GM23338 (cell line): ENCODE results near the gene RFXAP. TPM values are rescaled to one million over a fixed set of nuclear protein-coding genes. Genes with fewer than 3 reads are reported as not detected.

Source experiments
- ATAC-seq: fragments of 200-7000 bp; cut with Tn5 transposase; 3 replicates; pipeline ENCODE4 v1.9.1; 2020
- DNase-seq: peaks from one replicate; pipeline ENCODE4 v3.0.0-alpha.2; 2015; ENCODE audit warnings: low spot score
- H2AFZ ChIP-seq: fragments of 200-600 bp; sonication (generic); 2 replicates; pipeline ENCODE4 v1.8.0; 2016; ENCODE audit warnings: antibody characterized with exemption, mild to moderate bottlenecking, moderate library complexity
- H3F3A ChIP-seq: fragments of 200-600 bp; sonication (generic); replicated peaks from 2 replicates; pipeline ENCODE4 v1.8.0; 2017; ENCODE audit warnings: antibody characterized with exemption, mixed run types, low read depth
- H3K27ac ChIP-seq: fragments of 200-600 bp; sonication (generic); 2 replicates; pipeline ENCODE4 v1.6.1; 2016; ENCODE audit warnings: low read depth
- H3K27me3 ChIP-seq: fragments of 200-600 bp; sonication (generic); 2 replicates; pipeline ENCODE4 v1.8.0; 2016; ENCODE audit warnings: mild to moderate bottlenecking, mixed run types, moderate library complexity; ENCODE audit not compliant: insufficient read depth
- H3K36me3 ChIP-seq: fragments of 200-600 bp; sonication (generic); 2 replicates; pipeline ENCODE4 v1.8.0; 2016; ENCODE audit warnings: mild to moderate bottlenecking; ENCODE audit not compliant: insufficient read depth
- H3K4me1 ChIP-seq: fragments of 200-600 bp; sonication (generic); 2 replicates; pipeline ENCODE4 v1.8.0; 2016; ENCODE audit warnings: mild to moderate bottlenecking, moderate library complexity; ENCODE audit not compliant: insufficient read depth
- H3K4me2 ChIP-seq: fragments of 200-600 bp; sonication (generic); 2 replicates; pipeline ENCODE4 v1.7.1; 2017; ENCODE audit warnings: mixed run types
- H3K4me3 ChIP-seq: fragments of 200-600 bp; sonication (generic); 2 replicates; pipeline ENCODE4 v1.6.1; 2016; ENCODE audit warnings: mixed run types
- H3K79me2 ChIP-seq: fragments of 200-600 bp; sonication (generic); replicated peaks from 2 replicates; pipeline ENCODE4 v1.8.0; 2017; ENCODE audit warnings: mild to moderate bottlenecking; ENCODE audit not compliant: insufficient read depth
- H3K9me2 ChIP-seq: fragments of 200-600 bp; sonication (generic); 2 replicates; pipeline ENCODE4 v1.8.0; 2017; ENCODE audit not compliant: insufficient read depth
- H4K20me1 ChIP-seq: fragments of 200-600 bp; sonication (generic); replicated peaks from 2 replicates; pipeline ENCODE4 v1.8.0; 2017; ENCODE audit warnings: mild to moderate bottlenecking; ENCODE audit not compliant: insufficient read depth
- H3K27ac Mint-ChIP-seq: 2 replicates; pipeline ENCODE4 v1.8.0; 2020; ENCODE audit warnings: inconsistent platforms, mild to moderate bottlenecking, moderate library complexity, mixed read lengths
- H3K27me3 Mint-ChIP-seq: 3 replicates; pipeline ENCODE4 v1.8.0; 2022; ENCODE audit warnings: low read depth, mild to moderate bottlenecking, moderate library complexity, mixed read lengths, inconsistent platforms; ENCODE audit not compliant: insufficient read depth, poor library complexity
- H3K36me3 Mint-ChIP-seq: 3 replicates; pipeline ENCODE4 v1.8.0; 2021; ENCODE audit warnings: low read depth, mild to moderate bottlenecking, inconsistent platforms, moderate library complexity, mixed read lengths
- H3K4me1 Mint-ChIP-seq: 3 replicates; pipeline ENCODE4 v1.8.0; 2020; ENCODE audit warnings: mild to moderate bottlenecking, inconsistent platforms, mixed read lengths
- H3K4me3 Mint-ChIP-seq: 3 replicates; pipeline ENCODE4 v1.8.0; 2021; ENCODE audit warnings: moderate library complexity, mild to moderate bottlenecking, inconsistent platforms, mixed read lengths
- H3K9me3 Mint-ChIP-seq: 3 replicates; pipeline ENCODE4 v1.8.0; 2020; ENCODE audit warnings: moderate library complexity, mild to moderate bottlenecking, inconsistent platforms, mixed read lengths
- CREB1 ChIP-seq: fragments of 250-450 bp; sonication (Bioruptor Pico); IDR thresholded peaks from 2 replicates; pipeline ENCODE4 v1.5.0; 2020; ENCODE audit warnings: low read depth, mild to moderate bottlenecking, moderate library complexity
- EZH2 ChIP-seq: fragments of 200-600 bp; sonication (generic); IDR thresholded peaks from one replicate; pipeline ENCODE4 v1.8.0; 2017; ENCODE audit warnings: antibody characterized with exemption, mild to moderate bottlenecking, low read depth; ENCODE audit not compliant: unreplicated experiment
- EZH2phosphoT487 ChIP-seq: fragments of 200-600 bp; sonication (generic); IDR thresholded peaks from one replicate; pipeline ENCODE4 v1.8.1; 2018; ENCODE audit warnings: antibody characterized with exemption; ENCODE audit not compliant: unreplicated experiment
- JUNB ChIP-seq: IDR thresholded peaks from one replicate; pipeline ENCODE4 v1.6.1; 2016; ENCODE audit warnings: antibody characterized with exemption; ENCODE audit not compliant: unreplicated experiment
- NANOG ChIP-seq: IDR thresholded peaks from 2 replicates; pipeline ENCODE4 v1.6.1; 2016; ENCODE audit warnings: antibody characterized with exemption, borderline replicate concordance
- POLR2AphosphoS5 ChIP-seq: IDR thresholded peaks from 2 replicates; pipeline ENCODE4 v1.6.1; 2016; ENCODE audit warnings: antibody characterized with exemption, low read depth
- REST ChIP-seq: IDR thresholded peaks from one replicate; pipeline ENCODE4 v1.6.1; 2018; ENCODE audit warnings: antibody characterized with exemption; ENCODE audit not compliant: unreplicated experiment
- STAT1 ChIP-seq: IDR thresholded peaks from one replicate; pipeline ENCODE4 v1.6.1; 2016; ENCODE audit warnings: antibody characterized with exemption; ENCODE audit not compliant: unreplicated experiment
- ZNF114 ChIP-seq: fragments of 250-450 bp; sonication (Bioruptor Pico); IDR thresholded peaks from 2 replicates; pipeline ENCODE4 v1.5.0; 2020; ENCODE audit warnings: mild to moderate bottlenecking, moderate library complexity
- ZNF331 ChIP-seq: fragments of 250-450 bp; sonication (Bioruptor Pico); IDR thresholded peaks from 2 replicates; pipeline ENCODE4 v1.5.0; 2020; ENCODE audit warnings: low read depth, mild to moderate bottlenecking, moderate library complexity
- ZNF462 ChIP-seq: fragments of 250-450 bp; sonication (Bioruptor Pico); IDR thresholded peaks from 2 replicates; pipeline ENCODE4 v1.5.0; 2020; ENCODE audit warnings: mild to moderate bottlenecking, moderate library complexity
- polyA plus RNA-seq: library from polyadenylated mRNA; unstranded; fragments of >200 nt; fragmentation: Nextera tagmentation; extraction: Ambion mirVana; gene quantifications from 2 replicates; pipeline ENCODE4 v1.2.1, GENCODE V29; 2016
- total RNA-seq: library from RNA; depleted of rRNA; stranded (reverse); fragments of >200 nt; shearing (Covaris generic); gene quantifications from 2 replicates; pipeline ENCODE4 v1.2.3, GENCODE V29; 2014
- TF ChIP-seq, protein P1 (sequence below), 2 experiments: fragments of 200-600 bp in 1 of 2; sonication (generic) in 1 of 2; conservative IDR thresholded peaks; 2 replicates each; pipeline versions ENCODE4 v1.5.1 to v1.6.1; 2016 to 2017; ENCODE audit warnings: antibody characterized with exemption in 2 of 2, low read depth in 2 of 2, mild to moderate bottlenecking in 2 of 2, moderate library complexity in 1 of 2
- TF ChIP-seq, protein P2 (sequence below): IDR thresholded peaks from 2 replicates; pipeline ENCODE4 v1.6.1; 2016; ENCODE audit warnings: antibody characterized with exemption

RFXAP gene
- total and polyA plus RNA-seq, 2 experiments from 2014 or later: 6.3 to 8.5 TPM

GRCh38 chr13:36831291-36831690 lies 12.3 kb downstream of the RFXAP start (continued):
- no peak for TF ChIP-seq ZNF114 (CRISPR knock-in tag)
- no peak for TF ChIP-seq POLR2AphosphoS5
- TF ChIP-seq EZH2phosphoT487: no peak
- TF ChIP-seq REST: no peak

- ATAC-seq: no peak
- Histone ChIP-seq H3K9me2 (no peaks in the 10 kb centered on the region), H2AFZ (no peak overlapping the region), H3F3A (no peaks in the 10 kb centered on the region), H3K36me3 (no peaks in the 10 kb centered on the region), H3K4me1 (0 out of 2 replicates have a peak, but pooled peaks cover 1% of the 10 kb centered on the region), H3K4me3 (no peak overlapping the region), H3K27ac (no peak overlapping the region), H3K4me2 (no peak overlapping the region), H4K20me1 (no peaks in the 10 kb centered on the region), H3K79me2 (no peaks in the 10 kb centered on the region), H3K27me3 (no peaks in the 10 kb centered on the region)
- Mint-ChIP-seq H3K9me3 (no peaks in the 10 kb centered on the region), H3K27me3 (no peaks in the 10 kb centered on the region), H3K4me3 (no peak overlapping the region), H3K27ac (no peak overlapping the region), H3K36me3 (peaks cover 3% of the 10 kb centered on the region; the same call in 1 of the 3 replicates), H3K4me1 (peaks cover 7% of the 10 kb centered on the region)
- DNase-seq: no peak
- TF ChIP-seq EZH2 (no peak), CREB1 (CRISPR knock-in tag) (no peak), EZH2phosphoT487 (no peak), POLR2AphosphoS5 (no peak), ZNF462 (CRISPR knock-in tag) (no peak), ZNF331 (no peak), NANOG (no peak), STAT1 (no peak), ZNF114 (CRISPR knock-in tag) (no peak), JUNB (no peak)
- TF ChIP-seq, protein P1, sequence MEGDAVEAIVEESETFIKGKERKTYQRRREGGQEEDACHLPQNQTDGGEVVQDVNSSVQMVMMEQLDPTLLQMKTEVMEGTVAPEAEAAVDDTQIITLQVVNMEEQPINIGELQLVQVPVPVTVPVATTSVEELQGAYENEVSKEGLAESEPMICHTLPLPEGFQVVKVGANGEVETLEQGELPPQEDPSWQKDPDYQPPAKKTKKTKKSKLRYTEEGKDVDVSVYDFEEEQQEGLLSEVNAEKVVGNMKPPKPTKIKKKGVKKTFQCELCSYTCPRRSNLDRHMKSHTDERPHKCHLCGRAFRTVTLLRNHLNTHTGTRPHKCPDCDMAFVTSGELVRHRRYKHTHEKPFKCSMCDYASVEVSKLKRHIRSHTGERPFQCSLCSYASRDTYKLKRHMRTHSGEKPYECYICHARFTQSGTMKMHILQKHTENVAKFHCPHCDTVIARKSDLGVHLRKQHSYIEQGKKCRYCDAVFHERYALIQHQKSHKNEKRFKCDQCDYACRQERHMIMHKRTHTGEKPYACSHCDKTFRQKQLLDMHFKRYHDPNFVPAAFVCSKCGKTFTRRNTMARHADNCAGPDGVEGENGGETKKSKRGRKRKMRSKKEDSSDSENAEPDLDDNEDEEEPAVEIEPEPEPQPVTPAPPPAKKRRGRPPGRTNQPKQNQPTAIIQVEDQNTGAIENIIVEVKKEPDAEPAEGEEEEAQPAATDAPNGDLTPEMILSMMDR (conservative IDR thresholded peaks at IDR 0.05; ENCODE audit: low read depth in 2 of 2): no peak
- TF ChIP-seq, protein P2, sequence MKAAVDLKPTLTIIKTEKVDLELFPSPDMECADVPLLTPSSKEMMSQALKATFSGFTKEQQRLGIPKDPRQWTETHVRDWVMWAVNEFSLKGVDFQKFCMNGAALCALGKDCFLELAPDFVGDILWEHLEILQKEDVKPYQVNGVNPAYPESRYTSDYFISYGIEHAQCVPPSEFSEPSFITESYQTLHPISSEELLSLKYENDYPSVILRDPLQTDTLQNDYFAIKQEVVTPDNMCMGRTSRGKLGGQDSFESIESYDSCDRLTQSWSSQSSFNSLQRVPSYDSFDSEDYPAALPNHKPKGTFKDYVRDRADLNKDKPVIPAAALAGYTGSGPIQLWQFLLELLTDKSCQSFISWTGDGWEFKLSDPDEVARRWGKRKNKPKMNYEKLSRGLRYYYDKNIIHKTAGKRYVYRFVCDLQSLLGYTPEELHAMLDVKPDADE: no peak
These were observed 15.3 kb downstream of the RFXAP start for GRCh38 chr13:36834299-36834698.
